Inflammatory macrophage treated with lipopolysaccharide for 1 hour (primary cell): ENCODE data around the gene C16orf90.
A peak's percentile ranks its signal among the peaks of the same experiment; 100 is the strongest.

Source experiments
- DNase-seq, 2 donors: peaks; one replicate each; pipeline ENCODE4 v3.0.0-alpha.2; 2020 to 2022

The C16orf90 gene

GRCh38 chr16:3461151-3461550 lies 34.1 kb downstream of the C16orf90 start:
- peak; percentile 20 to 53 for DNase-seq

DNA sequence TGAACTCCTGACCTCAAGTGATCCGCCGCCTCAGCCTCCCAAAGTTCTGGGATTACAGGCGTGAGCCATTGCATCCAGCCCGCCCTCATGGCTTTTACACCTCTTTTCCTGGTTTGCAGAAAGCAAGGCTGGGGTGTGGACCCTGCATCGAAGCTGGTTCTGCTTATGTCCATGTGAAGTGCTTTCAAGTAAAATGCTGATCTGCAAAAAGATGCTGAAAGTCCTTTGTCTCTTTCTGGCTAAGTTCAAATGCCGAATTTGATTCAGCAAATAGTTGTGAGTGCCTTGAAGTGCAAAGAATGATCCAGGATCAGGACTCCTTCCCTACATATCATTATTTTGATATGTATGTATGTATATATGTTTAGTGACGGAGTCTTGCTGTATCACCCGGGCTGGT lies 34.7 kb downstream of the C16orf90 start:
- DNase-seq: no peak

- DNase-seq: no peak
Measured at GRCh38 chr16:3460121-3460520, 35.2 kb downstream of the C16orf90 start.

GRCh38 chr16:3459401-3460090 lies 35.7 kb downstream of the C16orf90 start:
- DNase-seq: no peak

- DNase-seq: peak in 1 of 2 donors; percentile 26
Measured at GRCh38 chr16:3458852-3459361, 36.4 kb downstream of the C16orf90 start.

DNA sequence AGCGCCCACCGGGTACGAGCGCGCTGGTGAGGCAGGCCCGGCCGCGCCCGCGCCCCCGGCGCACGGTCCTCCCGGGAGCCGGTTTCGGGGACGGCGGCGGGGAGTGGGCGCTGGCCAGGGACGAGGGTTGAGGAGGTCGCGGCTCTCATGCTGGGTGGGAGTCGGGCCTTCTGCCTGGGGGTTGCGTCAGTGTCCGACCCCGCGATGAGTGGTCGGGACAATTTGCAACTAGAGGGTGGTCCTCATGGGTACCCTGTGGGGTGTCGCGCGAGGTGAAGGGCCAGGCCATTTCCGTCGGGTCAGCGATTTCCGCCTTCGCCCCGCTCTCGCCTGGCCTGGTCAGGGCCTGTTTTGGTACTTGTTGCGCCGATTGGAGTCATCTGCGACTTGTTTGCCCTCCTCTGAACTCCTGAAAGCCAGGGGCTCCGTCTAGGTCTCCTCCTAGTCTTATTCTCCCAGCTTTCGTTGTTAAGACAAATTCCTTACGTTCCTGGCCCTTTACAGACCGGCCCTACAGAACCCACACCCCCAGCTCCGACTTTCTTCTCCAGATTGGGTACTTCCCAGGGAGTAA lies 36.9 kb downstream of the C16orf90 start:
- no peak for DNase-seq

DNA sequence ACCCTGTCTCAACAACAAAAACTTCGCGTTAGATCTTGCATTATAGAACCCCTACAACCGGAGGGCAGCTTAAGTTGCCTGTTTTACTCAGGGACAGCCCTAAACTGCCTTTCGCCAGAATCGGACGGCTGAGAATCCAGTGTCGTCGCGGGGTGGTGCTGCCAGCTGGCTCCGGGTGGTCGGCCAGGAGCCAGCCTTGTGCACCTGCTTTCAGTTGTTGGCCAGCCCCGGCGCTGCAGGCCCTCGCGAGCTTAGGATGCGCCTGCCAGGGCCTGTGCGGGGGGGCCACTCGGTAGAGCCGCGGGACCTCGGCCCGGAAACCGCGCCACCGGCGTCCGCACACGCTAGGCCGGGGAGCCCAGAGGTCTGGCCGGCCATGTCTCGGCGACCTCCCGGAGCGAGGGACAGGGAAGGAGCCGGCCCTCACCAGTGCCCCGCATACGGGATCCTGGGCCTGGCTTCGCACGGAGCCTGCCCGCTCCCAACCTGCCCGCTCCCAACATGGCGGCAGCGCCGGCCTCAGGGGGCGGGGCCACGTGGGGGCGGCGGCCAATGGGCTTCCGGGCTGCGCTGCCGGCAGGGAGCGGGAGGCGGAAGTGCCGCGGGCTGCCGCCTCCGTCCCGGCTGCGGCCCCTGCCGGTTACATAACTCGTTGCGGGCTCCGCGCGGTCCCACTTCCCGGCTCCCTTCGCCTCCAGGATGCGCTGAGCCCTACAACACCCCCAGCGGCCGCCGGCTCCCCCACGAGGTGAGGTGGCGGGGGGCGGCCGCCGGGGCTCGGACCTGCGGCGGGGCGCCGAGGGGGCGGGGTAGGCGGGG lies 37.6 kb downstream of the C16orf90 start:
- DNase-seq: peak; percentile 84 to 91

GRCh38 chr16:3454631-3455147 lies 40.6 kb downstream of the C16orf90 start:
- DNase-seq: no peak

DNA sequence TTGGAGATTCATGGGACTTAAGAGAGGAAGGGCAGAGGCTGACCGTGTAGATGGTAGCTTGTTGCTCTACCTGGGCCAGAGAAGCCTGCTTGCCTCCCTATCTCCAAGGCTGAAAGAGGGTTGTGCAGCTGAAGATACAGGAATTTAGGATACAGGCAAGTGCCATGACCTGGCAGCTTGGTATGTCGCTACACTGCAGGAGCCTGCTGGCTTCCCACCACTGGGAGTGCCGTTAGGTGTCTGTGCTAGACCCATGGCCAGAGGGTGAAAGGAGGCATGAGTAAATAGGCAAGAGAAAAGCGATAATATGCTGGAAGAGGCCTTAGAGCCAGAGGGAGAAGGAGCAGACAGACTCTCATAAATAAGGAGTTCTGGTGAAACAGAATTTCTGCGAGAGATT lies 41.2 kb downstream of the C16orf90 start:
- DNase-seq: no peak

DNA sequence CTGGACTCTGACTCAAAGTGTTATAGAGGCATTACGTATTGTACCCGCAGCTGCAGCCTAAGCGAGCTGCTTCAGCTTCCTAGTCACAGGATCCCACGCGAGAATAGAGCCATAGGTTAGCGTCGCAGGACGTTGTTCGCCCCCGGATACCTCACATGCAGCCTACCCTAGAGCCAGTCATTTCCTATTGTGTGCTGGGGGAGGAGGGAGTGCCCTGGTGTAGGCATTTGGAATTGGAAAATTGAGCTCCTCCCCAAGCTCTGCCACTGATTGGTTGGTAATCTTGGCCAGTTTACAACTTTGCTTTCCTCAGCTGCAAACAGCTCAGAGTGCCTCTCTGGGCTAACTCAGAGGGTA lies 51.3 kb downstream of the C16orf90 start:
- DNase-seq: peak; percentile 70 to 88
